ENCODE results near the gene ITGB5. TPM values are rescaled to one million over a fixed set of nuclear protein-coding genes. Genes with fewer than 3 reads are reported as not detected.

ITGB5 gene
- total RNA-seq, 1 experiment from 2014 or later, result 77.8 TPM

DNA sequence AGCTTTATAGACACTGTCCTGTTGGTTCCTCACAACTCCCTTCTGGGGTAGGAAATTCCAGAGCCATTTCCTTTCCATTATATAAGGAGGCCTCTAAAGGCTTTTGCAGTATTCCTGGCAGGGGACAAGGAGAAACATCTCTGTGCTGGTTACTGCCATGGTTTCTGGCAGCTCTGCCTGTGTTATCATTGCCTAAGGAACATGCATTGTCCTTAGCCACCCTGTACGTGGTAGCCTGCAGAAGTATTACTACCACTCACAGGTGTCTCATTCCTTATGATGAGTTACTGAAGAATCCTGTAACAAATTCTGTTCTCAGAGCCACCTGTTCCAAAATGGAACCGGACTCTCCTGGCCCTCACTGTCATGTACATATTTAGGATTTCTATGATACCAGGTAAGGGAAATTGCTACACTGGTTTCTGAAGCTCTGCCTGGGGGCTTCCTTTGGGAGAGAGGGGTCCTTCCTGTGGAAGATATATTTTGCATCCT is 98.9 kb downstream of the ITGB5 start:
- RAD21 ChIA-PET (ENCODE audit: low non-redundant PET in 1 of 2, low total read pairs in 2 of 2, uncharacterized antibody in 2 of 2, unreplicated experiment in 2 of 2), result interaction anchor here (0.9 to 2.7 kb wide), 2 partner anchors 113 kb away, joined by 3 to 21 read pairs; no protein-coding TSS in a partner anchor
- Histone ChIP-seq H4K20me1 (ENCODE audit: insufficient read depth) (no peaks in the 10 kb centered on the region), H2AFZ (ENCODE audit: low read depth, low read length, poor library complexity, severe bottlenecking) (no peak overlapping the region), H3K4me3 (replicated peaks in 1 of 2; ENCODE audit: low read depth in 1 of 2, low read length in 2 of 2) (no peak overlapping the region), H3K4me1 (ENCODE audit: control insufficient read depth in 1 of 2, insufficient read depth in 2 of 2, low read length in 2 of 2) (peaks cover 11 to 17% of the 10 kb centered on the region in 2 experiments; a peak in 3 of 4 replicates), H3K79me2 (ENCODE audit: insufficient read depth, low read length) (no peaks in the 10 kb centered on the region), H3K27ac (ENCODE audit: low read depth, low read length) (no peak overlapping the region), H3K9me2 (ENCODE audit: insufficient read depth) (no peaks in the 10 kb centered on the region), H3K36me3 (ENCODE audit: control insufficient read depth in 1 of 2, insufficient read depth in 2 of 2, low read length in 2 of 2) (no peaks in the 10 kb centered on the region), H3K4me2 (ENCODE audit: low read length) (no peak overlapping the region), H3K9me3 (ENCODE audit: control insufficient read depth in 1 of 2, insufficient read depth in 1 of 2, low read depth in 1 of 2, low read length in 2 of 2) (no peaks in the 10 kb centered on the region), H3K9ac (ENCODE audit: low read length) (no peak overlapping the region), H3K27me3 (ENCODE audit: insufficient read depth, low read length) (no peaks in the 10 kb centered on the region)
- TF ChIP-seq ZBTB33 (IDR thresholded peaks at IDR 0.05; ENCODE audit: extremely low read depth, insufficient replicate concordance, low read length) (no peak), ELF1 (IDR thresholded peaks at IDR 0.05; ENCODE audit: borderline replicate concordance, low read depth) (no peak), SRF (IDR thresholded peaks at IDR 0.05; ENCODE audit: low read depth) (no peak), REST (IDR thresholded peaks at IDR 0.05; ENCODE audit: low read depth) (no peak), YY1 (IDR thresholded peaks at IDR 0.05; ENCODE audit: extremely low read depth, insufficient replicate concordance, low read depth, low read length) (no peak), FOSL1 (IDR thresholded peaks at IDR 0.05; ENCODE audit: low read depth) (no peak), ATF3 (IDR thresholded peaks at IDR 0.05) (no peak), EZH2phosphoT487 (IDR thresholded peaks at IDR 0.05; ENCODE audit: borderline replicate concordance) (no peak), EGR1 (IDR thresholded peaks at IDR 0.05; ENCODE audit: low read depth) (no peak), POLR2A (IDR thresholded peaks at IDR 0.05; ENCODE audit: borderline replicate concordance, extremely low read depth, insufficient read depth, insufficient read length) (no peak), POLR2AphosphoS5 (IDR thresholded peaks at IDR 0.05; ENCODE audit: low read depth, low read length) (no peak), CEBPB (IDR thresholded peaks at IDR 0.05; ENCODE audit: low read depth) (no peak), SP1 (IDR thresholded peaks at IDR 0.05; ENCODE audit: low read depth) (no peak), CBX3 (IDR thresholded peaks at IDR 0.05; ENCODE audit: low read depth) (no peak), EZH2 (IDR thresholded peaks at IDR 0.05) (no peak), ZFX (IDR thresholded peaks at IDR 0.05) (no peak), CTCF (IDR thresholded peaks at IDR 0.05 in 2 of 3, conservative IDR thresholded peaks at IDR 0.05 in 1 of 3; ENCODE audit: borderline replicate concordance in 1 of 3, insufficient read depth in 1 of 3, low read depth in 2 of 3, low read length in 2 of 3) (no peak), SIN3A (IDR thresholded peaks at IDR 0.05; ENCODE audit: low read depth) (no peak)
- TF ChIP-seq, protein P1, sequence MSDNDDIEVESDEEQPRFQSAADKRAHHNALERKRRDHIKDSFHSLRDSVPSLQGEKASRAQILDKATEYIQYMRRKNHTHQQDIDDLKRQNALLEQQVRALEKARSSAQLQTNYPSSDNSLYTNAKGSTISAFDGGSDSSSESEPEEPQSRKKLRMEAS (IDR thresholded peaks at IDR 0.05), result no peak
- POLR2A ChIA-PET, result interaction anchor here (2.0 kb wide), 1 partner anchor 113 kb away, joined by 7 read pairs; no protein-coding TSS in a partner anchor
- no TSS peak for BruUV-seq (replicated peaks)
- CTCF ChIA-PET, result interaction anchor here (2.7 to 3.2 kb wide), 3 partner anchors 27 to 118 kb away, joined by 18 to 98 read pairs (median 19); no protein-coding TSS in a partner anchor
- intact Hi-C loops (cut with micrococcal nuclease), result no loop called here
- ATAC-seq, result no peak
- DNase-seq (ENCODE audit: low read depth, low spot score), result no peak
